Measurements from ENCODE around the gene NPC1.

The NPC1 gene

GRCh38 chr18:23485386-23485785 is 100.9 kb downstream of the NPC1 start:
- DNase-seq (ENCODE audit: low read depth) = no peak

- no peak for DNase-seq (ENCODE audit: low read depth)
Measured at GRCh38 chr18:23484561-23485182, 101.6 kb downstream of the NPC1 start.

All from activated gamma-delta T cell treated with anti-CD3 and anti-CD28 coated beads, Interleukin-2, amount 50 U/mL, for 16 hours (primary cell).